Fibroblast of lung (primary cell): Measurements from ENCODE around the gene IMMT. TPM values are rescaled to one million over a fixed set of nuclear protein-coding genes. Genes with fewer than 3 reads are reported as not detected.

ENCODE experiments used
- DNase-seq, 2 donors: peaks; one replicate each; pipeline versions ENCODE4 v3.0.0 to v3.0.0-alpha.2; 2010; ENCODE audit warnings: low read depth in 2 of 2
- H2AFZ ChIP-seq: 2 replicates; pipeline ENCODE4 v1.5.1; 2012; ENCODE audit warnings: low read length, control low read depth, inconsistent platforms
- H3K27ac ChIP-seq: 2 replicates; pipeline ENCODE4 v1.5.1; 2011; ENCODE audit warnings: low read length, control low read depth; ENCODE audit not compliant: insufficient read depth
- H3K27me3 ChIP-seq: 2 replicates; pipeline ENCODE4 v1.5.1; 2011; ENCODE audit warnings: mild to moderate bottlenecking, low read length; ENCODE audit not compliant: control insufficient read depth, insufficient read depth
- H3K36me3 ChIP-seq: 2 replicates; pipeline ENCODE4 v1.5.1; 2011; ENCODE audit warnings: low read length; ENCODE audit not compliant: control insufficient read depth, insufficient read depth
- H3K4me1 ChIP-seq: 2 replicates; pipeline ENCODE4 v1.5.1; 2011; ENCODE audit warnings: low read length; ENCODE audit not compliant: control insufficient read depth, insufficient read depth; ENCODE audit errors: extremely low read depth
- H3K4me2 ChIP-seq: 2 replicates; pipeline ENCODE4 v1.5.1; 2011; ENCODE audit warnings: low read length, control low read depth; ENCODE audit not compliant: insufficient read depth; ENCODE audit errors: extremely low read depth
- H3K4me3 ChIP-seq, 4 experiments: fragments of 200-600 bp in 1 of 4; sonication (generic) in 1 of 4; replicated peaks in 1 of 4; 2 replicates each; pipeline ENCODE4 v1.5.1; 2011 to 2016; ENCODE audit warnings: low read length in 4 of 4, low read depth in 3 of 4, mild to moderate bottlenecking in 3 of 4, control low read depth in 2 of 4, inconsistent platforms in 1 of 4, mixed read lengths in 1 of 4; ENCODE audit not compliant: insufficient read depth in 1 of 4; ENCODE audit errors: control extremely low read depth in 1 of 4
- H3K79me2 ChIP-seq: 2 replicates; pipeline ENCODE4 v1.5.1; 2012; ENCODE audit warnings: mild to moderate bottlenecking, low read length, inconsistent platforms; ENCODE audit not compliant: control insufficient read depth, insufficient read depth
- H3K9ac ChIP-seq: 2 replicates; pipeline ENCODE4 v1.5.1; 2011; ENCODE audit warnings: mild to moderate bottlenecking, low read length, control low read depth; ENCODE audit not compliant: insufficient read depth
- H3K9me3 ChIP-seq: 2 replicates; pipeline ENCODE4 v1.5.1; 2012; ENCODE audit warnings: low read depth, low read length; ENCODE audit not compliant: control insufficient read depth, insufficient read depth
- H4K20me1 ChIP-seq: 2 replicates; pipeline ENCODE4 v1.5.1; 2011; ENCODE audit warnings: low read length; ENCODE audit not compliant: control insufficient read depth, insufficient read depth; ENCODE audit errors: extremely low read depth
- EZH2 ChIP-seq: IDR thresholded peaks from 2 replicates; pipeline ENCODE4 v1.5.1; 2012; ENCODE audit warnings: low read length, control low read depth, mild to moderate bottlenecking; ENCODE audit errors: missing control alignments
- polyA plus RNA-seq, 2 donors: library from polyadenylated mRNA; depleted of rRNA in 1 of 2; stranded (reverse) in 1 of 2; unstranded in 1 of 2; fragments of >200 nt; gene quantifications; 2 replicates each; pipeline ENCODE4 v1.2.1, GENCODE V29; 2011 to 2012; ENCODE audit warnings: missing spikeins in 1 of 2
- total RNA-seq: library from RNA; depleted of rRNA; stranded (reverse); fragments of >200 nt; gene quantifications from 2 replicates; pipeline ENCODE4 v1.2.1, GENCODE V29; 2014
- TF ChIP-seq, protein P1 (sequence below), 2 donors: IDR thresholded peaks in 1 of 2; conservative IDR thresholded peaks in 1 of 2; 1 replicate in 1 of 2; 2 replicates in 1 of 2; pipeline ENCODE4 v1.5.1; 2011 to 2012; ENCODE audit warnings: low read length in 2 of 2, control low read depth in 1 of 2, inconsistent platforms in 1 of 2, low read depth in 1 of 2, mild to moderate bottlenecking in 1 of 2

The IMMT gene
- total and polyA plus RNA-seq, 2 donors (not counting 1 experiment from before 2014, with no cell fraction given): 47.1 to 52.7 TPM

DNA sequence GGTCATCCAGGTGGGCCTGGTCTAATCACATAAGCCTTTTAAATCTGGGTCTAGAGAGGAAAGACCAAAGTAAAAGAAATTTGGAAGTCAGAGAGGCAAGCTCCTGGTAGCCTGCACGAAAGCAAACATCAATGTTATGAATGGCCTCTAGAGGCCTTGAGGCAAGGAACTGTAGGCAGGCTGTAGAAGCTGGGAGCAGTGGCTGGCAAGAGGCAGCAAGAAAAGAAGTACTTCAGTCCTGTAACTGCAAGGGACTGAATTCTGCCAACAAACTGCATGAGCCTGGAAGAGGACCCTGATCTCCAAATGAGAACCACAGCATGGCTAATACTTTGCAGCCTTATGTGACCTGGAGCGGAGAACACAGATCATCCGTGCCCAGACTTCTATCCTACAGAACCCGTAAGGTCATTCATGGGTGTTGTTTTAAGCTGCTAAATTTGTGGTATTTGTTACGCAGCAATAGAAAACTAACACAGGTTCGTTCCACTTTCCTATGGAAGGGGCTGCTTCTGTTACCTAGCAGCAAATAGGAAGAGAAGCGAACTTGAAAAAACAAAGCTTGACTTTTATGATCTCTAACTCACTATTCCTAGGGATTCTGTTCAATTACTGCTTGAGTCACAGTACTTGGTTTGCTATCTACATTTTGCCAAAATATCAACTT lies 1.2 kb downstream of the IMMT start:
- peaks cover 6% of the 10 kb centered on the region for H3K4me1 ChIP-seq
- TF ChIP-seq, protein P1, sequence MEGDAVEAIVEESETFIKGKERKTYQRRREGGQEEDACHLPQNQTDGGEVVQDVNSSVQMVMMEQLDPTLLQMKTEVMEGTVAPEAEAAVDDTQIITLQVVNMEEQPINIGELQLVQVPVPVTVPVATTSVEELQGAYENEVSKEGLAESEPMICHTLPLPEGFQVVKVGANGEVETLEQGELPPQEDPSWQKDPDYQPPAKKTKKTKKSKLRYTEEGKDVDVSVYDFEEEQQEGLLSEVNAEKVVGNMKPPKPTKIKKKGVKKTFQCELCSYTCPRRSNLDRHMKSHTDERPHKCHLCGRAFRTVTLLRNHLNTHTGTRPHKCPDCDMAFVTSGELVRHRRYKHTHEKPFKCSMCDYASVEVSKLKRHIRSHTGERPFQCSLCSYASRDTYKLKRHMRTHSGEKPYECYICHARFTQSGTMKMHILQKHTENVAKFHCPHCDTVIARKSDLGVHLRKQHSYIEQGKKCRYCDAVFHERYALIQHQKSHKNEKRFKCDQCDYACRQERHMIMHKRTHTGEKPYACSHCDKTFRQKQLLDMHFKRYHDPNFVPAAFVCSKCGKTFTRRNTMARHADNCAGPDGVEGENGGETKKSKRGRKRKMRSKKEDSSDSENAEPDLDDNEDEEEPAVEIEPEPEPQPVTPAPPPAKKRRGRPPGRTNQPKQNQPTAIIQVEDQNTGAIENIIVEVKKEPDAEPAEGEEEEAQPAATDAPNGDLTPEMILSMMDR (conservative IDR thresholded peaks at IDR 0.05 in 1 of 2, IDR thresholded peaks at IDR 0.05 in 1 of 2; ENCODE audit: low read depth in 1 of 2, low read length in 2 of 2): no peak
- no peak for TF ChIP-seq EZH2
- H3K27me3 ChIP-seq: no peaks in the 10 kb centered on the region
- peaks cover 56% of the 10 kb centered on the region for H3K79me2 ChIP-seq
- H3K36me3 ChIP-seq: no peaks in the 10 kb centered on the region
- H2AFZ ChIP-seq: no peak overlapping the region
- H3K27ac ChIP-seq: peak overlapping the region; percentile 99
- H3K4me2 ChIP-seq: peak overlapping the region; percentile 84
- H3K4me3 ChIP-seq: peak overlapping the region; percentile 87 to 96 (median 94)
- DNase-seq: no peak
- no peaks in the 10 kb centered on the region for H4K20me1 ChIP-seq
- H3K9me3 ChIP-seq: no peaks in the 10 kb centered on the region
- no peak overlapping the region for H3K9ac ChIP-seq

DNA sequence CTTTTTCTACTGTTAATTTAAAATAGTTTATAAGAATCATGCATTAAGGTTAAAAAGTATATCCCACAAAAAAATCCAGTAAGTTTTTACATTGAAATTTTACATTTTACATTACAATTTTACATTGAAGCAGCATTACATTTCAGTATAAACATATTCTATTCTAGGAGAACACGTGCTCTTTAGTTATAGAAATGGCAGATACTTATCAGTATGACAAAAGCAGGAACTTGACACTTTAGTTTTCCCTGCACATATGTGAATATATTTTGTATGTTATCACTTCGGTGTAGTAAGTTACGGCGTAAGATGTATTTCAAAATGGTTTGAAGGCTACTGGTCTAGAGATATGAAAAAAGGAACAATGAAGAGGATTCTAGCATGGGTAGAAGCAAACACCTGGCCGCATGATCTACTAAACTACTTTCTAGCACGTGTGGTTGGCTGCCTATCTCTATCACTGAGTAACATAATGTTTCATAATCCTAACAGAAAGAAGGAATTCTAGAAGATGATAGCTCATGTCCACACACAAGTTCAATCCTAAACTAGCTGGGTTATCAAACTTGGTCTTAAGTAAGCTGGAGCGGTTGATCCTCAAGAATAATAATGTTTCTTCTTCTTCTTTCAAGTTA lies 5.4 kb downstream of the IMMT start:
- peaks cover 92% of the 10 kb centered on the region for H3K79me2 ChIP-seq
- no peak overlapping the region for H3K4me2 ChIP-seq
- no peak overlapping the region for H3K4me3 ChIP-seq
- H3K9me3 ChIP-seq: no peaks in the 10 kb centered on the region
- no peak overlapping the region for H3K27ac ChIP-seq
- no peak overlapping the region for H3K9ac ChIP-seq
- H3K36me3 ChIP-seq: no peaks in the 10 kb centered on the region
- H4K20me1 ChIP-seq: no peaks in the 10 kb centered on the region
- TF ChIP-seq, protein P1 (conservative IDR thresholded peaks at IDR 0.05 in 1 of 2, IDR thresholded peaks at IDR 0.05 in 1 of 2; ENCODE audit: low read depth in 1 of 2, low read length in 2 of 2): no peak
- no peak for TF ChIP-seq EZH2
- H3K4me1 ChIP-seq: peaks cover 6% of the 10 kb centered on the region
- no peak overlapping the region for H2AFZ ChIP-seq
- DNase-seq: no peak
- no peaks in the 10 kb centered on the region for H3K27me3 ChIP-seq

DNA sequence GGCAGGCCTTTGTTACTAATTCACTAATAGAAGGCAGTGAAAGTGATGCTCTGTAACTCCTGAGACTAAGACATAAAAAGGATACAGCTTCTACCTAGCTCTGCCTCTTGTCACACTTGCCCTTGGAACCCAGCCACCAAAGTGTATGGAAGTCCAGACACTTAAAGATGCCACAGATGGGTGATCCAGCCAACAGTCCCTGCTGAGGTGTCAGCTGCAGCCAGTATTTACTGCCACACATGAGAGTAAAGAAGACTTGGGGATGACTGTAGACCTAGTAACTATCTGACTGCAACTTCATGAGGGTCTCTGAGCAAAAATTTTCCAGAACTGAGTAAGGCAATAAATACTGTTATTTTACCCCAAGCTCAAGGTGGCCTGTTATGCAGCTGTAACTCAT lies 8.8 kb downstream of the IMMT start:
- no peak overlapping the region for H3K9ac ChIP-seq
- TF ChIP-seq, protein P1 (conservative IDR thresholded peaks at IDR 0.05 in 1 of 2, IDR thresholded peaks at IDR 0.05 in 1 of 2; ENCODE audit: low read depth in 1 of 2, low read length in 2 of 2): no peak
- TF ChIP-seq EZH2: no peak
- no peak overlapping the region for H2AFZ ChIP-seq
- no peaks in the 10 kb centered on the region for H3K36me3 ChIP-seq
- no peak overlapping the region for H3K27ac ChIP-seq
- no peaks in the 10 kb centered on the region for H3K9me3 ChIP-seq
- H3K4me1 ChIP-seq: no peaks in the 10 kb centered on the region
- no peaks in the 10 kb centered on the region for H3K27me3 ChIP-seq
- H4K20me1 ChIP-seq: no peaks in the 10 kb centered on the region
- H3K79me2 ChIP-seq: peaks cover 91% of the 10 kb centered on the region
- no peak overlapping the region for H3K4me3 ChIP-seq
- no peak overlapping the region for H3K4me2 ChIP-seq
- DNase-seq: no peak
